ENCODE measurements around the gene PSEN1.
"Not testable (repeated sequence)": the region's sequence is repeated elsewhere in the genome, so short reads cannot be mapped to it uniquely, and the experiment has no call there.

Gene PSEN1

DNA sequence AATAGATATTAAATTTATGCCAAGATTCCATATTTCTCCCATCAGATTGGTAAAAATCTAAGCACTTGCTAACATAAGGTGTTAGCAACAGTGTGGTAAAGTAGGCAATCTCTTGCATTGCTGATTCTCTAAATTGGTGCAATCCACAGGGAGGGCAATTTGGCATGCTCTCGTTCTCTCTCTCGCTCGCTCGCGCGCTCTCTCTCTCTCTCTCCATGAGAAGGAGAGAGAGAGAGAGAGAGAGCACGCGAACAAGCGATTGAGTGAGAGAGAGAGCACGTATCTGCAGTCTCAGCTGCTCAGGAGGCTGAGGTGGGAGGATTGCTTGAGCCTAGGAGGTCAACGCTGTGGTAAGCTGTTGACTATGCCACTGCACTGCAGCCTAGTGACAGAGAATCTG lies 25.9 kb downstream of the PSEN1 start:
- in situ Hi-C loops (cut with MboI; ENCODE audit: low sequenced_read_pairs) = no loop called here

- in situ Hi-C loops (cut with MboI; ENCODE audit: low sequenced_read_pairs) = no loop called here
These were observed 30.1 kb downstream of the PSEN1 start for GRCh38 chr14:73166399-73166798.

DNA sequence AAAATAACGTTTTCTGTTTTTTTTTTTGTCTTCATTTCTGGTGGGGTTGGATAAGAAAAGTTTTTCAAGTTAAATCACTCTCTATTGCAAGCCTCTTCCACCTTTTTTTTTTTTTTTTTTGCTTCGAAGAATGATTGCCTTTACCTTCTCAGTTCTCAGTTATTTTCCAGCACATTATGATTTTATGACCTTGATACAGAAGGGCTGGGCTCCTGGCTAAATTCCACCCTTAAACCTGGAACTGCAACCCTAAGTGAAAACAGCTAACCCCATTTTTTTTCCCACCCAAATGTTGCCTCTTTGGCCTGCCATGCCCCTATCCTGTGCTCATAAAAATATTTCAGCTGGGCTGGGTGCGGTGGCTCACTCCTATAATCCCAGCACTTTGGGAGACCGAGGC lies 31.4 kb downstream of the PSEN1 start:
- in situ Hi-C loops (cut with MboI; ENCODE audit: low sequenced_read_pairs) = no loop called here

GRCh38 chr14:73168274-73168673 lies 32.0 kb downstream of the PSEN1 start:
- in situ Hi-C loops (cut with MboI; ENCODE audit: low sequenced_read_pairs) = no loop called here

DNA sequence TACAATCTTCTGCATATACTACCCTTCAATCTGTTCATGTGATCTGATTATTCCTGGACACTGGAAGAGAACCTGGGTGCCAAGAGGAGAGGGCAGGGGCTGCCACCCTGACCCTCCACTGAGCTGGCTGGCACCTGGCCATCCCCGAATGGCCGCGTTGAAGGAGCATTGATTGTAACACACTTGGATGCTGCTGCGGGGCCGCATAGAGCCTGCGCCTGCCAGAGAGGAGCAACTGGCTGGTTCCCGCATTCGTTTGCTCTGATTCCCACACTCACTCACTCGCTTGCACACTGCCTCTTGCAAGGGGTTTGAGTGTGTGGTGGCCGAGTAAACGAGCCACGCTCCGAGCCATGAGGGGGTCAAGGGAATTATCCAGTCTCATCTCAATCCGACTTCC lies 32.4 kb downstream of the PSEN1 start:
- in situ Hi-C loops (cut with MboI; ENCODE audit: low sequenced_read_pairs) = no loop called here

GRCh38 chr14:73169855-73170254 lies 33.5 kb downstream of the PSEN1 start:
- in situ Hi-C loops (cut with MboI; ENCODE audit: low sequenced_read_pairs) = not testable (repeated sequence)

- in situ Hi-C loops (cut with MboI; ENCODE audit: low sequenced_read_pairs) = no loop called here
These were observed 34.4 kb downstream of the PSEN1 start for GRCh38 chr14:73170686-73171085.

GRCh38 chr14:73172500-73172899 lies 36.2 kb downstream of the PSEN1 start:
- in situ Hi-C loops (cut with MboI; ENCODE audit: low sequenced_read_pairs) = no loop called here

GRCh38 chr14:73173092-73173735 lies 36.9 kb downstream of the PSEN1 start:
- in situ Hi-C loops (cut with MboI; ENCODE audit: low sequenced_read_pairs) = no loop called here

DNA sequence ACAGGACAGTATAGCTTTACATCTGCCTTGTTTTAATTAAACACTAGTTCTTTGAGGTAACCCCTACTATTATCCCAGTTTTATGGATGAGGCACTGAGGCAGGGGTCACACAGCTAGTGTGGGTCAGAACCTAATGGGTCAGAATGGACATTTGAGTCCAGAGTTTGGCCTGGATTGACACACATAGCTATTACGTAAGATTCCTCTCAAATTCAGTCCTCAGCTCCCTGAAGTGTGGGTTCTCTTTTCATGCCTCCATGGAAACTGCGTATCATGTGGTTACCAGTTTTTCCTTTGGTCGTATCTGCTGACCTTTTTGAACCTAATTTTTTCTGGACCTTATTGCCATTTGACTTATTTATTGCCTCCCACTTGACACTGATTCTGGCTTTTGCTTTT lies 40.4 kb downstream of the PSEN1 start:
- in situ Hi-C loops (cut with MboI; ENCODE audit: low sequenced_read_pairs) = loop anchor here (25.0 kb wide), 1 partner anchor 286 kb away; the partner anchor contains the start of gene NUMB

DNA sequence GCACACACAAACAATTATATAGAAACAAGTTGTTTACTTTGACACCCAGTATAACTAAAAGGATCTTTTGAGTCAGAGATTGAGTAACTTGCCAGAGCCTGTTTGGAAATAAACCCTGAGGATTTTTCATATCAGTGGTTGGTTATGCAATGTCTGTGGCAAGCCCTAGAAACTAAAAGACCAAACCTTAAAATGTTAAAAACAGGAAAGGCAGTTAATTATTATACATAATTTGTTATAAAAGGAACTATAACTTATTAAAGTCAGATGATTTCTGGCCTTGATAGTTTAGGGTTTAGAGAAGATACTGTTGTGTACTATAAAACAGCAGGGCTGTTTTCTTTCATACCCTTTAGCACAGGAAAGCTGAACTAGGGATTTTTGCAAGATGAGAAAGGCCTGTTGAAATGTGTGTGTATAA lies 44.1 kb downstream of the PSEN1 start:
- in situ Hi-C loops (cut with MboI; ENCODE audit: low sequenced_read_pairs) = loop anchor here (25.0 kb wide), 1 partner anchor 282 kb away; the partner anchor contains the start of gene NUMB

DNA sequence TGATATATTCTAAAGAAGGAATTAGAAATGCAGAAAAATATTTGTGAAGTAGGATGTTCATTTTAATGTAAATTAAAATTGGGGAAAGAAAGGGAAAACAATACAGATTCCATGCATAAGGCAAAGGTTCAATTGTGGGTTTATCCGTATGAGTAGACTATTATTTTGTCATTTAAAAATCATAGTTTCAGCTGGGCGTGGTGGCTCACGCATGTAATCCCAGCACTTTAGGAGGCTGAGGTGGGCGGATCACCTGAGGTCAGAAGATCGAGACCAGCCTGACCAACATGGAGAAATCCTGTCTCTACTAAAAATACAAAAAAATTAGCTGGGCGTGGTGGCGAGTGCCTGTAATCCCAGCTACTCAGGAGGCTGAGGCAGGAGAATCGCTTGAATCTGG lies 44.7 kb downstream of the PSEN1 start:
- in situ Hi-C loops (cut with MboI; ENCODE audit: low sequenced_read_pairs) = loop anchor here (25.0 kb wide), 1 partner anchor 281 kb away; the partner anchor contains the start of gene NUMB

DNA sequence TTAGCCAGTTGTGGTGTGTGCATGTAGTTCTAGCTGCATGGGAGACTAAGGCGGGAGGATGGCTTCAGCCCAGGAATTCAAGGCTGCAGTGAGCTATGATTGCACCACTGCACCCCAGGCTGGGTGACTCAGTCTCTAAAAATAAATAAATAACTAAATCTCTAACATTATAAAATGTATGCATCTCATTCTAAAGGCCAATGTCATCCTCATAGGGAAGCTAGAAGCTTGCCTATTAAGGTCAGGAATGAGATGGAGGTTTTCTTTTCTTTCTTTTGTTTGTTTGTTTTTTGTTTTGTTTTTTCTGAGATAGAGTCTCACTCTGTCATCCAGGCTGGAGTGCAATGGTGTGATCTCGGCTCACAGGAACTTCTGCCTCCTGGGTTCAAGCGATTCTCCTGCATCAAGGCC lies 52.2 kb downstream of the PSEN1 start:
- in situ Hi-C loops (cut with MboI; ENCODE audit: low sequenced_read_pairs) = loop anchor here (25.0 kb wide), 1 partner anchor 274 kb away; the partner anchor contains the start of gene NUMB

DNA sequence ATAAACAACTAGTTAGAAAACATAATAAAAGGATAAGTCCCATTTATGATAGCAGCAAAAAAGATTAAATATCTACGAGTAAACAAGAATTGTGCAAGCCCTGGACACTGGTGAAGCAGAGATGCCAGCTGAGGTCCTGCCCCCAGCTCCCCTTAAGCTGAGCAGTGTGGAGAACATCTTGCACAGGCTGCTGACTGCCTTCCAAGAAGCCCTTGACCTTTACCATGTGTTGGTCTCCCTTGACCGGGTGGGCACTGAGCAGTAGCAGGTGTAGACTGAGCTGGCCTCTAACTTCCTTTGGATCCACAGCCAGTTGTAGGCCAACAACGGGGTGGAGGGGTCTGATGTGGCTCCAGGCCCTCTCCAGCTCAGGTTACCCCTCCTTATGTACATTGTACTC lies 53.3 kb downstream of the PSEN1 start:
- in situ Hi-C loops (cut with MboI; ENCODE audit: low sequenced_read_pairs) = loop anchor here (25.0 kb wide), 1 partner anchor 273 kb away; the partner anchor contains the start of gene NUMB

DNA sequence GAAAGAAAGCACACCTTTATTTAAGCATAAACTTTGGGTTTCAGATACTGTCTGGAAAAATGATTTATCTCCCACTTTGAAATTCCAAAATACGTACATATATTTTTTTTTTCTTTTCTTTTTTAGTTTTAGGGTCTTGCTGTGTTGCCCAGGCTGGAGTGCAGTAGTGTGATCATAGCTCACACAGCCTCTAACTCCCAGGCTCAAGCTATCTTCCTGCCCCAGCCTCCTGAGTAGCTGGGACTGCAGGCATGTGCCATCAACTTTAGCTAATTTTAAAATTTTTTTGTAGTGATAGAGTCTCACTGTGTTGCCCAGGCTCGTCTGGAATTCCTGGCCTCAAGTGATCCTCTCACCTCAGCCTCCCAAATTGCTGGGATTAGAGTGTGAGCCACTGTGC lies 55.1 kb downstream of the PSEN1 start:
- in situ Hi-C loops (cut with MboI; ENCODE audit: low sequenced_read_pairs) = loop anchor here (25.0 kb wide), 1 partner anchor 271 kb away; the partner anchor contains the start of gene NUMB

- in situ Hi-C loops (cut with MboI; ENCODE audit: low sequenced_read_pairs) = loop anchor here (25.0 kb wide), 1 partner anchor 268 kb away; the partner anchor contains the start of gene NUMB
These were observed 58.0 kb downstream of the PSEN1 start for GRCh38 chr14:73194306-73194705.

- in situ Hi-C loops (cut with MboI; ENCODE audit: low sequenced_read_pairs) = loop anchor here (25.0 kb wide), 1 partner anchor 264 kb away; the partner anchor contains the start of gene NUMB
These were observed 61.9 kb downstream of the PSEN1 start for GRCh38 chr14:73198253-73198652.

DNA sequence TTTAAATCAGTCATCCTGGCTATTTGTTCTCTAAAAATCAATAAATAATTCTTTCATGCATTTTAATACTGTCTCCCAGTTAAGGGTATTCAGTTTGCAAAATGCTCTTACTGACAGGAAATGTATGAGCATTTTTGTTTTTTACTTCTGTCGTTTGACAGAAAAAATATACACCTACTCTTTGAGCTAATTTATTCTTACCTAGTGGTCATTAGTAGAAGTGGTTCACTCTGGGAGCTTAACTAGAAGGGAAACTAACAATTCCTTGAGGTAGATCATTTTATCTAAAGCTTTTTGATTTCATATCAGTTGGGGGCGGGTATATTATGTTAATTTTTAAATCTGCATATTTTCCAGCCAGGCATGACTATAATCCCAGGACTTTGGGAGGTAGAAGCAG lies 67.2 kb downstream of the PSEN1 start:
- in situ Hi-C loops (cut with MboI; ENCODE audit: low sequenced_read_pairs) = no loop called here

DNA sequence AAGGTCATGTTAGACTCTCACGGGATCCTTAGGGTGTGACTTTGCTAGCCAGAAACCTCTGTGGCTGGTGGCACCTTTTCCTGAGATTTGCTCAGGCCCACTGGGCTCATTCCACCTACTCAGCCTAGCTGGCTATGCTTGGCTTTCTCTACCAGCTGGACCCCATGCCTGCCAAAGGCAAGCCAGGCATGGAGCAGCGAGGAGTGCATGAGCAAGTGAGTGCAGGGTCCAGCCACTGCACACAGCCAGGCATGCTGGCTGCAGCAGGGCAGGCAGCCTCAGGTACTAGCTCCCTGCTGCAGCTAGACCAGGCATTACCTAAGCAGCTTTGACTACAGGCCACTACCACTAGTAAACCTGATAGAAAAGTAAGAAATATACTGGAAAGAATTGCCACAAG lies 71.3 kb downstream of the PSEN1 start:
- in situ Hi-C loops (cut with MboI; ENCODE audit: low sequenced_read_pairs) = no loop called here

- in situ Hi-C loops (cut with MboI; ENCODE audit: low sequenced_read_pairs) = no loop called here
These were observed 72.1 kb downstream of the PSEN1 start for GRCh38 chr14:73208390-73208789.

- in situ Hi-C loops (cut with MboI; ENCODE audit: low sequenced_read_pairs) = no loop called here
These were observed 72.5 kb downstream of the PSEN1 start for GRCh38 chr14:73208846-73209245.

DNA sequence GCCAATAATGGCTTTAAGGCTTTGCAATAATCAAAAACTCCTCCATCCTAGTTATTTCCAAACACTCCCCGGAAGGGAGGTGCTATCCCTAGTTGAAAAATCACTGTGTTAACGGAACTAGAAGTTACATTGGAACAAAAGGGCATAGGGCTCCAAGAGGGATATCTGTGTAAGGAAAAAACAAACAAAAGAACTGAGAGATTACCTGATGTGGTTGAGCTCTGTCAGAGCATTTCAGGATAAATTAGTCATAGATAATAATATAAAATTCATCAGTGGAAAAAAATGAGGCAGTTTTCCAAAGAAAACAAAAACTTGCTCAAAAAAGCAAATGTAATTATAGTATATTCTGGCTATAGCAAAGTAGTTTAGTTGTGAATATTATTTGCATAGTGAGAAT lies 73.6 kb downstream of the PSEN1 start:
- in situ Hi-C loops (cut with MboI; ENCODE audit: low sequenced_read_pairs) = no loop called here
